ENCODE results near the gene STK32B. TPM values are rescaled to one million over a fixed set of nuclear protein-coding genes. Genes with fewer than 3 reads are reported as not detected.

The STK32B gene
- total RNA-seq, 1 experiment from 2014 or later, result not detected

GRCh38 chr4:5459236-5459635 is 408.0 kb downstream of the STK32B start:
- BruUV-seq (replicated peaks), result no TSS peak
- TF ChIP-seq, protein P1, sequence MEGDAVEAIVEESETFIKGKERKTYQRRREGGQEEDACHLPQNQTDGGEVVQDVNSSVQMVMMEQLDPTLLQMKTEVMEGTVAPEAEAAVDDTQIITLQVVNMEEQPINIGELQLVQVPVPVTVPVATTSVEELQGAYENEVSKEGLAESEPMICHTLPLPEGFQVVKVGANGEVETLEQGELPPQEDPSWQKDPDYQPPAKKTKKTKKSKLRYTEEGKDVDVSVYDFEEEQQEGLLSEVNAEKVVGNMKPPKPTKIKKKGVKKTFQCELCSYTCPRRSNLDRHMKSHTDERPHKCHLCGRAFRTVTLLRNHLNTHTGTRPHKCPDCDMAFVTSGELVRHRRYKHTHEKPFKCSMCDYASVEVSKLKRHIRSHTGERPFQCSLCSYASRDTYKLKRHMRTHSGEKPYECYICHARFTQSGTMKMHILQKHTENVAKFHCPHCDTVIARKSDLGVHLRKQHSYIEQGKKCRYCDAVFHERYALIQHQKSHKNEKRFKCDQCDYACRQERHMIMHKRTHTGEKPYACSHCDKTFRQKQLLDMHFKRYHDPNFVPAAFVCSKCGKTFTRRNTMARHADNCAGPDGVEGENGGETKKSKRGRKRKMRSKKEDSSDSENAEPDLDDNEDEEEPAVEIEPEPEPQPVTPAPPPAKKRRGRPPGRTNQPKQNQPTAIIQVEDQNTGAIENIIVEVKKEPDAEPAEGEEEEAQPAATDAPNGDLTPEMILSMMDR (IDR thresholded peaks at IDR 0.05; ENCODE audit: unreplicated experiment), result no peak
- CTCF ChIA-PET, result no interaction called here

DNA sequence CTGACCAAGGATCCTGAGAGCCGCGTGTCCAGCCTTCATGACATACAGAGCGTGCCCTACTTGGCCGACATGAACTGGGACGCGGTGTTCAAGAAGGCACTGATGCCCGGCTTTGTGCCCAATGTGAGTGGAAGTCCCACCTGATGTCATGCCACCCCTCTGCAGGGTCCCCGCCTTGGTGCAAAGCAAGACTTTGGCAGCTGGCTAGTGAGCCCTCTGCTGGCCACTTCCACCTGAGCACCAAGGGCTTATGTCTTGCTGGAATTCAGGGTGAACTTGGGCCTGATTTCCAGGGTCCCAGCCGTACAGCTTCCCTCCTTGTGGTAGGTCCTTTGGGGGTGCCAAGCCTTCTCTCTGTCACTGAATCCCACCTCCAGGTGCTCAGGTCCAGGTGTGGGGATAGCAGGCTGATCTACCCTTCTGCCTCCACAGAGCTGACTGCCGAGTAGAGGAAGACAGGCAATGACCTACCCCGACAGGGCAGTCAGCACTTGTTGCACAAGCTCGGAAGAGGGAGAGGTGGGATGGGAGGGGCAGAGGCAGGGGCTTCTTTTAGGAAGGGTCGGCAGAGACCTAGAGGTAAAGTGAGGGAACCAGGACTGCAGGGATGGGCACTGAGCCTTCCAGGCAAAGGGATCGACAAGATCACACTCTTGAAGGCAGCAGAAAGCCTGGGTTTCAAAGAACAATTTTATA is 409.0 kb downstream of the STK32B start:
- H3K4me1 Mint-ChIP-seq (ENCODE audit: low read depth, unreplicated experiment), result no peaks in the 10 kb centered on the region
- no peak overlapping the region for H3K27ac Mint-ChIP-seq (ENCODE audit: unreplicated experiment)
- no peaks in the 10 kb centered on the region for H3K27me3 Mint-ChIP-seq (ENCODE audit: unreplicated experiment)
- no peaks in the 10 kb centered on the region for H3K36me3 Mint-ChIP-seq (ENCODE audit: insufficient read depth, unreplicated experiment)
- no TSS peak for BruUV-seq (replicated peaks)
- CTCF ChIA-PET, result no interaction called here
- no peak overlapping the region for H3K4me3 Mint-ChIP-seq (ENCODE audit: low read depth, unreplicated experiment)
- intact Hi-C loops (cut with micrococcal nuclease; ENCODE audit: unreplicated experiment), result no loop called here
- H3K9me3 Mint-ChIP-seq (ENCODE audit: low read depth, unreplicated experiment), result peaks cover 7% of the 10 kb centered on the region
- no peak for DNase-seq
- TF ChIP-seq, protein P1 (IDR thresholded peaks at IDR 0.05; ENCODE audit: unreplicated experiment), result no peak

More at GRCh38 chr4:5459236-5459635, 408.0 kb downstream of the STK32B start:
- no peak for DNase-seq
- intact Hi-C loops (cut with micrococcal nuclease; ENCODE audit: unreplicated experiment), result no loop called here
- Mint-ChIP-seq H3K4me1 (ENCODE audit: low read depth, unreplicated experiment) (no peaks in the 10 kb centered on the region), H3K9me3 (ENCODE audit: low read depth, unreplicated experiment) (peaks cover 7% of the 10 kb centered on the region), H3K27me3 (ENCODE audit: unreplicated experiment) (no peaks in the 10 kb centered on the region), H3K4me3 (ENCODE audit: low read depth, unreplicated experiment) (no peak overlapping the region), H3K36me3 (ENCODE audit: insufficient read depth, unreplicated experiment) (no peaks in the 10 kb centered on the region), H3K27ac (ENCODE audit: unreplicated experiment) (no peak overlapping the region)

DNA sequence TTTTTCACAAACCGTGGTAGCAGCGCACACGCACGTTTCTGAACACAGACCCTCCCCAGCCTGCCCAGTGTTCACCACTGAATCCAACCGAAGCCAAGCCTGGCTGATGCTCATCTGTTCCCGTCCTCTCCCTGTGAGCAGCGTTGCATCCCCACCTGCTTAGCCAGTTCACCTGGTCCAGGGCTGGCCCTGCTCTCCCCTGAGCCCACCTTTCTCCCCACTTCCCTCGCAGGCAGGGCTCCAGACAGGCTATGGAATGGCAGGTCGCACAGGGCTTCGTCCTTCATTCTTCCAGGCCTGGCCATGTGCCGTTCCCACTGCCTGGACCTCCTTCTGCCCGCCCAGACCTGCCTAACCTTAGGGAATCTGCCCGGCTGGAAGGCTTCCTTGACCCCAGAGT is 410.2 kb downstream of the STK32B start:
- CTCF ChIA-PET, result no interaction called here
- no peak overlapping the region for H3K4me3 Mint-ChIP-seq (ENCODE audit: low read depth, unreplicated experiment)
- no TSS peak for BruUV-seq (replicated peaks)

DNA sequence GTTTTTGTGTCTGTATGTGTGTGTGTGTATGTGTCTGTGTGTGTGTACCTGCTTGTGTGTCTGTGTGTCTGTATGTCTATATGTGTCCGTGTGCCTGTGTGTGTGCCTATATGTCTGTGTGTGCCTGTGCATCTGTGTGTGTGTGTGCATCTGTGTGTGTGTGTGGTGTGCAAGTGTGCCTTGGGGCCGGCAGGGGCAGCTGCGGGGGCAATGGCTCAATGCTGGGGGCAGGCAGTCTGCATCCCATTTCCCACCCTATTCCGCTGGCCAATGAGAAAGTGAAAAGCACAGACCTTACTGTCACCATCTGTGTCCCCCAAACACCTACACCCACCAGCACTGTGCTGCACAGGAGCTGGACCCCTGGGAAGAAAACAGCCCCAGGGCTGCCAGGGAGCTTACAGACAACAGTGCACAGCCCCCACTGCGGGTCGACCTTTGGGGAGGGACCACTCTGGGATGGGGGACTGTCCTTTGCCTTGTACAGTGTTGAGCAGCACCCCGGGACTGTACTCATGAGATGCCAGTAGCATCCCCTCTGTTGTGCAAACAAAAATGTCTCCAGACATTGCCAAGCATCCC is 411.1 kb downstream of the STK32B start:
- DNase-seq, result no peak
- H3K27me3 Mint-ChIP-seq (ENCODE audit: unreplicated experiment), result no peaks in the 10 kb centered on the region
- H3K4me3 Mint-ChIP-seq (ENCODE audit: low read depth, unreplicated experiment), result no peak overlapping the region
- H3K9me3 Mint-ChIP-seq (ENCODE audit: low read depth, unreplicated experiment), result peaks cover 5% of the 10 kb centered on the region
- TF ChIP-seq, protein P1 (IDR thresholded peaks at IDR 0.05; ENCODE audit: unreplicated experiment), result no peak
- no peaks in the 10 kb centered on the region for H3K4me1 Mint-ChIP-seq (ENCODE audit: low read depth, unreplicated experiment)
- H3K27ac Mint-ChIP-seq (ENCODE audit: unreplicated experiment), result no peak overlapping the region
- intact Hi-C loops (cut with micrococcal nuclease; ENCODE audit: unreplicated experiment), result no loop called here
- H3K36me3 Mint-ChIP-seq (ENCODE audit: insufficient read depth, unreplicated experiment), result no peaks in the 10 kb centered on the region
- CTCF ChIA-PET, result no interaction called here
- BruUV-seq (replicated peaks), result no TSS peak

More for the DNA sequence above, 410.2 kb downstream of the STK32B start:
- no peak for DNase-seq
- TF ChIP-seq, protein P1 (IDR thresholded peaks at IDR 0.05; ENCODE audit: unreplicated experiment), result no peak
- H3K36me3 Mint-ChIP-seq (ENCODE audit: insufficient read depth, unreplicated experiment), result no peaks in the 10 kb centered on the region
- no peak overlapping the region for H3K27ac Mint-ChIP-seq (ENCODE audit: unreplicated experiment)
- no peaks in the 10 kb centered on the region for H3K27me3 Mint-ChIP-seq (ENCODE audit: unreplicated experiment)
- intact Hi-C loops (cut with micrococcal nuclease; ENCODE audit: unreplicated experiment), result no loop called here
- no peaks in the 10 kb centered on the region for H3K4me1 Mint-ChIP-seq (ENCODE audit: low read depth, unreplicated experiment)
- peaks cover 6% of the 10 kb centered on the region for H3K9me3 Mint-ChIP-seq (ENCODE audit: low read depth, unreplicated experiment)
